ENCODE results near the gene MYL11. TPM values are rescaled to one million over a fixed set of nuclear protein-coding genes. Genes with fewer than 3 reads are reported as not detected.

Gene MYL11
- total and polyA plus RNA-seq, 2 experiments from 2014 or later = 2.1 TPM; not detected in 1

- in situ Hi-C loops (cut with MboI) = no loop called here
- no peak overlapping the region for H3K27ac ChIP-seq
- H3F3A ChIP-seq (ENCODE audit: insufficient read depth) = 0 out of 2 replicates have a peak, but pooled peaks cover 15% of the 10 kb centered on the region
- H3K9ac ChIP-seq = no peak overlapping the region
- 90 to 93% methylated on average over 28 of the region's 28 CpGs for WGBS, 2 experiments (ENCODE audit: low coverage in 1 of 2, low lambda C conversion rate in 2 of 2, missing lambda C conversion rate in 2 of 2)
- no peaks in the 10 kb centered on the region for H3K27me3 ChIP-seq (replicated peaks; ENCODE audit: insufficient read depth)
- peaks cover 7% of the 10 kb centered on the region; the same call in 1 of the 2 replicates for H3K36me3 ChIP-seq (ENCODE audit: low read depth)
- H3K4me3 ChIP-seq = no peak overlapping the region
- H3K9me2 ChIP-seq (ENCODE audit: insufficient read depth) = no peaks in the 10 kb centered on the region
- no peak overlapping the region for H3K4me2 ChIP-seq (ENCODE audit: unreplicated experiment)
- no peaks in the 10 kb centered on the region for H3K9me3 ChIP-seq (ENCODE audit: low read depth)
- H3K4me1 ChIP-seq (ENCODE audit: insufficient read depth) = peaks cover 10% of the 10 kb centered on the region
- TF ChIP-seq EZH2phosphoT487 (IDR thresholded peaks at IDR 0.05; ENCODE audit: insufficient read depth, low read depth) (no peak), EZH2 (IDR thresholded peaks at IDR 0.05; ENCODE audit: insufficient read depth, poor library complexity, severe bottlenecking) (no peak)
- DNase-seq = no peak
- H2AFZ ChIP-seq = no peak overlapping the region
- H3K79me2 ChIP-seq (ENCODE audit: insufficient read depth) = peaks cover 66% of the 10 kb centered on the region
- no peaks in the 10 kb centered on the region for H4K20me1 ChIP-seq (ENCODE audit: insufficient read depth)
Measured at GRCh38 chr16:30358990-30359870, 15.4 kb upstream of the MYL11 start.

- no peak overlapping the region for H3K4me3 ChIP-seq
- H3K9me3 ChIP-seq (ENCODE audit: low read depth) = no peaks in the 10 kb centered on the region
- H3K27ac ChIP-seq = no peak overlapping the region
- peaks cover 7% of the 10 kb centered on the region; the same call in 1 of the 2 replicates for H3K36me3 ChIP-seq (ENCODE audit: low read depth)
- H3K4me2 ChIP-seq (ENCODE audit: unreplicated experiment) = no peak overlapping the region
- no peak overlapping the region for H2AFZ ChIP-seq
- no peaks in the 10 kb centered on the region for H3K27me3 ChIP-seq (replicated peaks; ENCODE audit: insufficient read depth)
- H3F3A ChIP-seq (ENCODE audit: insufficient read depth) = 0 out of 2 replicates have a peak, but pooled peaks cover 15% of the 10 kb centered on the region
- H3K4me1 ChIP-seq (ENCODE audit: insufficient read depth) = peaks cover 9% of the 10 kb centered on the region
- DNase-seq = no peak
- H4K20me1 ChIP-seq (ENCODE audit: insufficient read depth) = no peaks in the 10 kb centered on the region
- 77 to 83% methylated on average over 6 of the region's 6 CpGs for WGBS, 2 experiments (ENCODE audit: low coverage in 1 of 2, low lambda C conversion rate in 2 of 2, missing lambda C conversion rate in 2 of 2)
- H3K9me2 ChIP-seq (ENCODE audit: insufficient read depth) = no peaks in the 10 kb centered on the region
- no peak overlapping the region for H3K9ac ChIP-seq
- H3K79me2 ChIP-seq (ENCODE audit: insufficient read depth) = peaks cover 66% of the 10 kb centered on the region
- in situ Hi-C loops (cut with MboI) = no loop called here
- TF ChIP-seq EZH2phosphoT487 (IDR thresholded peaks at IDR 0.05; ENCODE audit: insufficient read depth, low read depth) (no peak), EZH2 (IDR thresholded peaks at IDR 0.05; ENCODE audit: insufficient read depth, poor library complexity, severe bottlenecking) (no peak)
Measured at GRCh38 chr16:30359871-30360170, 14.8 kb upstream of the MYL11 start.

- peaks cover 77% of the 10 kb centered on the region for H3K79me2 ChIP-seq (ENCODE audit: insufficient read depth)
- in situ Hi-C loops (cut with MboI) = no loop called here
Measured at GRCh38 chr16:30361180-30361579, 13.4 kb upstream of the MYL11 start.

DNA sequence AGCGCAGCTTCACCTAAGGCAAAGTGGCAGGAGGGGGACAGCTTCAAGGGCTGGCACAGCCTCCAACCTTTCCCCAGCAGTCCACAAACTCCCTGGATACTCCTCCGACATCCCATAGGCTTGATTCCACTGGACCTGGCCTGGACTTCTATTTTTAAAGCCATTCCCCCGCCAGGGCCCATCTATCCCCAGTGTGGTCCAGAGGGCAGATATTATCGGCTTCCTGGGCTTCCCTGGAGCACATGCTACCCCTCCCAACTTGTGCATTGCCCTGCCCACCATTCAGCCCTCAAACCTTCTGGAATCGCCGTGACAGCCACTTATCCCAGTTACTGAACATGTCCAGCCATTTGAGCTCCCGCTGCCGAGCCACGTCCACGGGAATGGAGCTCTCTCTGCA lies 9.4 kb upstream of the MYL11 start:
- H3K36me3 ChIP-seq (ENCODE audit: low read depth) = peaks cover 7% of the 10 kb centered on the region; the same call in 1 of the 2 replicates
- no peak overlapping the region for H3K4me2 ChIP-seq (ENCODE audit: unreplicated experiment)
- TF ChIP-seq EZH2phosphoT487 (IDR thresholded peaks at IDR 0.05; ENCODE audit: insufficient read depth, low read depth) (no peak), EZH2 (IDR thresholded peaks at IDR 0.05; ENCODE audit: insufficient read depth, poor library complexity, severe bottlenecking) (no peak)
- DNase-seq = no peak
- 80 to 81% methylated on average over 10 of the region's 10 CpGs for WGBS, 2 experiments (ENCODE audit: low coverage in 1 of 2, low lambda C conversion rate in 2 of 2, missing lambda C conversion rate in 2 of 2)
- peaks cover 97% of the 10 kb centered on the region for H3K79me2 ChIP-seq (ENCODE audit: insufficient read depth)
- no peak overlapping the region for H3K9ac ChIP-seq
- H3K27me3 ChIP-seq (replicated peaks; ENCODE audit: insufficient read depth) = no peaks in the 10 kb centered on the region
- in situ Hi-C loops (cut with MboI) = no loop called here
- H2AFZ ChIP-seq = no peak overlapping the region
- H3K9me2 ChIP-seq (ENCODE audit: insufficient read depth) = no peaks in the 10 kb centered on the region
- H3K27ac ChIP-seq = no peak overlapping the region
- peaks cover 19% of the 10 kb centered on the region for H3K4me1 ChIP-seq (ENCODE audit: insufficient read depth)
- H3K9me3 ChIP-seq (ENCODE audit: low read depth) = no peaks in the 10 kb centered on the region
- no peak overlapping the region for H3K4me3 ChIP-seq
- peaks cover 10% of the 10 kb centered on the region; the same call in 1 of the 2 replicates for H3F3A ChIP-seq (ENCODE audit: insufficient read depth)
- no peaks in the 10 kb centered on the region; the same call in 1 of the 2 replicates for H4K20me1 ChIP-seq (ENCODE audit: insufficient read depth)

More at GRCh38 chr16:30361180-30361579, 13.4 kb upstream of the MYL11 start:
- Histone ChIP-seq H3K9ac (no peak overlapping the region), H3K4me3 (no peak overlapping the region), H3K4me1 (ENCODE audit: insufficient read depth) (peaks cover 2% of the 10 kb centered on the region; the same call in 1 of the 2 replicates), H3K4me2 (ENCODE audit: unreplicated experiment) (no peak overlapping the region), H3K27me3 (replicated peaks; ENCODE audit: insufficient read depth) (no peaks in the 10 kb centered on the region), H4K20me1 (ENCODE audit: insufficient read depth) (no peaks in the 10 kb centered on the region), H3K27ac (no peak overlapping the region), H3K36me3 (ENCODE audit: low read depth) (peaks cover 7% of the 10 kb centered on the region; the same call in 1 of the 2 replicates), H3K9me2 (ENCODE audit: insufficient read depth) (no peaks in the 10 kb centered on the region), H3K9me3 (ENCODE audit: low read depth) (no peaks in the 10 kb centered on the region), H2AFZ (no peak overlapping the region), H3F3A (ENCODE audit: insufficient read depth) (0 out of 2 replicates have a peak, but pooled peaks cover 10% of the 10 kb centered on the region)
- no peak for DNase-seq
- whole genome bisulfite sequencing, 2 experiments (ENCODE audit: low coverage in 1 of 2, low lambda C conversion rate in 2 of 2, missing lambda C conversion rate in 2 of 2) = 95 to 97% methylated on average over 7 of the region's 7 CpGs
- TF ChIP-seq EZH2 (IDR thresholded peaks at IDR 0.05; ENCODE audit: insufficient read depth, poor library complexity, severe bottlenecking) (no peak), EZH2phosphoT487 (IDR thresholded peaks at IDR 0.05; ENCODE audit: insufficient read depth, low read depth) (no peak)

Measured in GM23248 (cell line).